ENCODE data around the gene ST6GALNAC5.
"Not testable (repeated sequence)": the region's sequence is repeated elsewhere in the genome, so short reads cannot be mapped to it uniquely, and the experiment has no call there.

- not testable (repeated sequence) for TF ChIP-seq EZH2 (IDR thresholded peaks at IDR 0.05; ENCODE audit: low read depth); CTCF (conservative IDR thresholded peaks at IDR 0.05)
Measured at GRCh38 chr1:76822961-76823360, 44.3 kb upstream of the ST6GALNAC5 start.
